ENCODE results near the gene CD3E. TPM values are rescaled to one million over a fixed set of nuclear protein-coding genes. Genes with fewer than 3 reads are reported as not detected.
A peak's percentile ranks its signal among the peaks of the same experiment; 100 is the strongest.
"Not testable (repeated sequence)": the region's sequence is repeated elsewhere in the genome, so short reads cannot be mapped to it uniquely, and the experiment has no call there.

The CD3E gene
- total RNA-seq, 2 experiments from 2014 or later, result 483 to 515 TPM

- peak in 4 of 14 experiments; percentile 31 to 58 (median 41) for DNase-seq
- H3K4me3 Mint-ChIP-seq, result peak overlapping the region; percentile 96
- peaks cover 92% of the 10 kb centered on the region for H3K4me1 Mint-ChIP-seq (ENCODE audit: low read depth)
- ChIA-PET POLR2A (interaction anchor here (0.6 to 4.5 kb wide), 7 partner anchors 11 to 263 kb away, joined by 3 to 32 read pairs (median 7); partner anchors contain the start of genes MPZL3 and UBE4A), CTCF (interaction anchor here (1.2 to 4.0 kb wide), 3 partner anchors 11 to 108 kb away, joined by 4 to 14 read pairs (median 6); no protein-coding TSS in a partner anchor)
- no peak for ATAC-seq (ENCODE audit: poor library complexity)
- Histone ChIP-seq H3K27me3 (ENCODE audit: control insufficient read depth in 1 of 2, insufficient read depth in 2 of 2, low read length in 2 of 2) (no peaks in the 10 kb centered on the region), H3K4me3 (ENCODE audit: low read length) (peak overlapping the region; percentile 68), H3K9me3 (ENCODE audit: control insufficient read depth in 1 of 2, insufficient read depth in 1 of 2, low read length in 2 of 2) (no peaks in the 10 kb centered on the region), H3K36me3 (ENCODE audit: insufficient read depth, low read length) (peaks cover 44% of the 10 kb centered on the region), H3K27ac (ENCODE audit: low read depth in 1 of 2, low read length in 2 of 2) (peak overlapping the region; percentile 81 to 88), H3K4me1 (ENCODE audit: insufficient read depth, low read length) (peaks cover 68% of the 10 kb centered on the region)
- intact Hi-C loops (cut with DNase I, micrococcal nuclease), result loop anchor here (2.0 to 10.0 kb wide), 4 partner anchors 36 to 131 kb away; partner anchors contain the start of genes CD3D (in 1 of the 2), KMT2A (in 1 of the 2) and MPZL3 (in 1 of the 2)
- H3K27ac Mint-ChIP-seq, result peak overlapping the region; percentile 100
- H3K36me3 Mint-ChIP-seq (ENCODE audit: low read depth), result peaks cover 71% of the 10 kb centered on the region
- H3K9me3 Mint-ChIP-seq, result no peaks in the 10 kb centered on the region
- TF ChIP-seq CTCF (IDR thresholded peaks at IDR 0.05), result no peak
- no peaks in the 10 kb centered on the region for H3K27me3 Mint-ChIP-seq
Observed at GRCh38 chr11:118306556-118306955, 2.0 kb downstream of the CD3E start.

GRCh38 chr11:118308995-118309528 lies 4.5 kb downstream of the CD3E start:
- H3K9me3 ChIP-seq (ENCODE audit: control insufficient read depth in 1 of 2, insufficient read depth in 1 of 2, low read length in 2 of 2); H3K9me3 Mint-ChIP-seq; ATAC-seq (ENCODE audit: poor library complexity); H3K27me3 ChIP-seq (ENCODE audit: control insufficient read depth in 1 of 2, insufficient read depth in 2 of 2, low read length in 2 of 2); H3K27me3 Mint-ChIP-seq; DNase-seq; H3K4me3 ChIP-seq (ENCODE audit: low read length): not testable (repeated sequence)
- H3K27ac Mint-ChIP-seq, result peak overlapping the region; percentile 100
- CTCF ChIA-PET, result interaction anchor here (0.7 to 4.0 kb wide), 6 partner anchors 13 to 111 kb away, joined by 3 to 17 read pairs (median 6); no protein-coding TSS in a partner anchor
- H3K4me3 Mint-ChIP-seq, result peak overlapping the region; percentile 96
- Histone ChIP-seq H3K27ac (ENCODE audit: low read depth in 1 of 2, low read length in 2 of 2) (peak overlapping the region in 1 of 2 donors; percentile 88), H3K4me1 (ENCODE audit: insufficient read depth, low read length) (peaks cover 66% of the 10 kb centered on the region), H3K36me3 (ENCODE audit: insufficient read depth, low read length) (peaks cover 69% of the 10 kb centered on the region)
- intact Hi-C loops (cut with DNase I, micrococcal nuclease), result loop anchor here (5.0 to 10.0 kb wide), 3 partner anchors 54 to 128 kb away; partner anchors contain the start of genes KMT2A (in 1 of the 2) and MPZL3 (in 1 of the 2)
- peaks cover 94% of the 10 kb centered on the region for H3K36me3 Mint-ChIP-seq (ENCODE audit: low read depth)
- H3K4me1 Mint-ChIP-seq (ENCODE audit: low read depth), result peaks cover 92% of the 10 kb centered on the region
- POLR2A ChIA-PET, result interaction anchor here (1.1 to 2.4 kb wide), 5 partner anchors 9 to 111 kb away, joined by 3 to 8 read pairs (median 5); partner anchors contain the start of gene JAML

- TF ChIP-seq CTCF (IDR thresholded peaks at IDR 0.05), result no peak
- intact Hi-C loops (cut with DNase I, micrococcal nuclease), result no loop called here
- ChIA-PET POLR2A (interaction anchor here (1.2 to 2.4 kb wide), 2 partner anchors 10 to 58 kb away, joined by 3 to 6 read pairs; partner anchors contain the start of gene MPZL3), CTCF (interaction anchor here (1.6 to 2.2 kb wide), 3 partner anchors 9 to 112 kb away, joined by 4 to 19 read pairs (median 18); no protein-coding TSS in a partner anchor)
- no peak for ATAC-seq (ENCODE audit: poor library complexity)
- peak overlapping the region; percentile 62 for H3K4me3 Mint-ChIP-seq
- H3K27ac Mint-ChIP-seq, result peak overlapping the region; percentile 100
- peaks cover 81% of the 10 kb centered on the region for H3K36me3 ChIP-seq (ENCODE audit: insufficient read depth, low read length)
- H3K27ac ChIP-seq (ENCODE audit: low read depth in 1 of 2, low read length in 2 of 2), result peak overlapping the region in 1 of 2 donors; percentile 1
- peaks cover 92% of the 10 kb centered on the region for H3K4me1 Mint-ChIP-seq (ENCODE audit: low read depth)
- no peaks in the 10 kb centered on the region for H3K27me3 Mint-ChIP-seq
- H3K4me1 ChIP-seq (ENCODE audit: insufficient read depth, low read length), result peaks cover 73% of the 10 kb centered on the region
- H3K9me3 Mint-ChIP-seq, result no peaks in the 10 kb centered on the region
- no peak for DNase-seq
- H3K4me3 ChIP-seq (ENCODE audit: low read length), result no peak overlapping the region
- H3K36me3 Mint-ChIP-seq (ENCODE audit: low read depth), result peaks cover 95% of the 10 kb centered on the region
- no peaks in the 10 kb centered on the region for H3K9me3 ChIP-seq (ENCODE audit: control insufficient read depth in 1 of 2, insufficient read depth in 1 of 2, low read length in 2 of 2)
- no peaks in the 10 kb centered on the region for H3K27me3 ChIP-seq (ENCODE audit: control insufficient read depth in 1 of 2, insufficient read depth in 2 of 2, low read length in 2 of 2)
Observed at GRCh38 chr11:118310271-118310670, 5.7 kb downstream of the CD3E start.

All from CD4-positive, alpha-beta T cell (primary cell).